MCF 10A (cell line): Measurements from ENCODE around the gene HELZ. TPM values are rescaled to one million over a fixed set of nuclear protein-coding genes. Genes with fewer than 3 reads are reported as not detected.
"Not testable (repeated sequence)": the region's sequence is repeated elsewhere in the genome, so short reads cannot be mapped to it uniquely, and the experiment has no call there.

Experiments used
- BruUV-seq: library from RNA; stranded (reverse); fragments of 400-500 nt; replicated peaks from 2 replicates; lab custom pipeline; 2021; lab: Mats Ljungman, UMichigan
- CTCF ChIA-PET: fragments of 300-600 bp; sonication (Branson Sonifier 250); formaldehyde crosslinking; extraction: SDS; loops from one replicate; lab custom pipeline; 2021; ENCODE audit warnings: antibody characterized with exemption, inconsistent platforms; lab: Yijun Ruan, JAX
- POLR2A ChIA-PET: fragments of 300-600, 350-650 bp; sonication (Branson Sonifier 250); formaldehyde crosslinking; extraction: SDS; loops from one replicate; lab custom pipeline; 2020; ENCODE audit warnings: antibody characterized with exemption, inconsistent platforms; lab: Yijun Ruan, JAX
- DNase-seq: peaks from one replicate; pipeline ENCODE4 v3.0.0-alpha.2; 2018; ENCODE audit not compliant: unreplicated experiment
- H3K27ac Mint-ChIP-seq: one replicate; pipeline ENCODE4 v1.8.0; 2022; ENCODE audit warnings: mild to moderate bottlenecking, low read depth, mixed read lengths; ENCODE audit not compliant: unreplicated experiment
- H3K27me3 Mint-ChIP-seq: one replicate; pipeline ENCODE4 v1.8.0; 2022; ENCODE audit warnings: mixed read lengths; ENCODE audit not compliant: insufficient read depth, unreplicated experiment
- H3K36me3 Mint-ChIP-seq: one replicate; pipeline ENCODE4 v1.8.0; 2022; ENCODE audit warnings: mild to moderate bottlenecking, moderate library complexity, mixed read lengths; ENCODE audit not compliant: insufficient read depth, unreplicated experiment
- H3K4me1 Mint-ChIP-seq: one replicate; pipeline ENCODE4 v1.8.0; 2022; ENCODE audit warnings: mixed read lengths; ENCODE audit not compliant: insufficient read depth, unreplicated experiment
- H3K4me3 Mint-ChIP-seq: one replicate; pipeline ENCODE4 v1.8.0; 2022; ENCODE audit warnings: mild to moderate bottlenecking, moderate library complexity, mixed read lengths; ENCODE audit not compliant: unreplicated experiment
- H3K9me3 Mint-ChIP-seq: one replicate; pipeline ENCODE4 v1.8.0; 2022; ENCODE audit warnings: mixed read lengths; ENCODE audit not compliant: unreplicated experiment
- CTCF ChIP-seq: fragments of 200-600 bp; IDR thresholded peaks from one replicate; pipeline ENCODE4 v1.8.0; 2022; ENCODE audit warnings: antibody characterized with exemption, mild to moderate bottlenecking; ENCODE audit not compliant: unreplicated experiment
- intact Hi-C: fragments of 100-400 bp; cut with micrococcal nuclease; formaldehyde crosslinking; loops from 2 replicates; pipeline ENCODE4 v1.14.1; 2022
- total RNA-seq: library from RNA; stranded (reverse); gene quantifications from 2 replicates; pipeline ENCODE4 v1.2.3, GENCODE V29; 2022

The HELZ gene
- total RNA-seq, 1 experiment from 2014 or later = 71.7 TPM

- Mint-ChIP-seq H3K4me1 (peaks cover 10% of the 10 kb centered on the region), H3K27ac (no peak overlapping the region), H3K27me3 (no peaks in the 10 kb centered on the region), H3K36me3 (peaks cover 55% of the 10 kb centered on the region), H3K4me3 (no peak overlapping the region), H3K9me3 (no peaks in the 10 kb centered on the region)
- POLR2A ChIA-PET = interaction anchor here (0.6 to 0.7 kb wide), 2 partner anchors 13 to 15 kb away, joined by 3 read pairs; no protein-coding TSS in a partner anchor
- intact Hi-C loops = no loop called here
- no TSS peak for BruUV-seq
- DNase-seq = no peak
- CTCF ChIA-PET = interaction anchor here (0.7 to 2.3 kb wide), 3 partner anchors 13 to 90 kb away, joined by 3 to 4 read pairs (median 3); no protein-coding TSS in a partner anchor
- no peak for TF ChIP-seq CTCF
Measured at GRCh38 chr17:67203818-67204217, 41.2 kb downstream of the HELZ start.

GRCh38 chr17:67202503-67202902, 42.5 kb downstream of the HELZ start:
- Mint-ChIP-seq H3K27me3 (no peaks in the 10 kb centered on the region), H3K9me3 (no peaks in the 10 kb centered on the region), H3K27ac (no peak overlapping the region), H3K4me1 (peaks cover 5% of the 10 kb centered on the region), H3K4me3 (no peak overlapping the region), H3K36me3 (peaks cover 51% of the 10 kb centered on the region)
- POLR2A ChIA-PET = interaction anchor here (0.9 to 1.1 kb wide), 2 partner anchors 19 to 131 kb away, joined by 4 read pairs; no protein-coding TSS in a partner anchor
- intact Hi-C loops = no loop called here
- BruUV-seq = no TSS peak
- CTCF ChIA-PET = interaction anchor here (2.0 to 2.5 kb wide), 3 partner anchors 12 to 90 kb away, joined by 4 to 15 read pairs (median 6); no protein-coding TSS in a partner anchor
- no peak for DNase-seq
- no peak for TF ChIP-seq CTCF

- CTCF ChIA-PET = interaction anchor here (0.6 to 2.5 kb wide), 5 partner anchors 15 to 92 kb away, joined by 4 to 15 read pairs (median 6); no protein-coding TSS in a partner anchor
- Mint-ChIP-seq H3K9me3 (no peaks in the 10 kb centered on the region), H3K36me3 (peaks cover 61% of the 10 kb centered on the region), H3K4me3 (no peak overlapping the region), H3K27ac (no peak overlapping the region), H3K4me1 (peaks cover 13% of the 10 kb centered on the region), H3K27me3 (no peaks in the 10 kb centered on the region)
- peak; percentile 31 for DNase-seq
- POLR2A ChIA-PET = interaction anchor here (1.3 to 1.4 kb wide), 3 partner anchors 11 to 45 kb away, joined by 5 to 9 read pairs (median 5); partner anchors contain the start of gene HELZ
- TF ChIP-seq CTCF = peak; percentile 40
- no TSS peak for BruUV-seq
- intact Hi-C loops = no loop called here
Measured at GRCh38 chr17:67200727-67201301, 44.2 kb downstream of the HELZ start.

GRCh38 chr17:67198131-67198530, 46.9 kb downstream of the HELZ start:
- peaks cover 11% of the 10 kb centered on the region for H3K4me1 Mint-ChIP-seq
- no peak for DNase-seq
- H3K9me3 Mint-ChIP-seq = no peaks in the 10 kb centered on the region
- intact Hi-C loops = no loop called here
- CTCF ChIA-PET = no interaction called here
- TF ChIP-seq CTCF = no peak
- no peak overlapping the region for H3K4me3 Mint-ChIP-seq
- no peaks in the 10 kb centered on the region for H3K27me3 Mint-ChIP-seq
- POLR2A ChIA-PET = no interaction called here
- no peak overlapping the region for H3K27ac Mint-ChIP-seq
- peaks cover 82% of the 10 kb centered on the region for H3K36me3 Mint-ChIP-seq
- no TSS peak for BruUV-seq

GRCh38 chr17:67197023-67197422, 48.0 kb downstream of the HELZ start:
- DNase-seq, H3K27me3 Mint-ChIP-seq, POLR2A ChIA-PET, H3K9me3 Mint-ChIP-seq, BruUV-seq, H3K4me3 Mint-ChIP-seq, intact Hi-C loops: not testable (repeated sequence)
- CTCF ChIA-PET = interaction anchor here (0.6 kb wide), 1 partner anchor 45 kb away, joined by 3 read pairs; no protein-coding TSS in a partner anchor
- peaks cover 11% of the 10 kb centered on the region for H3K4me1 Mint-ChIP-seq
- peak overlapping the region; percentile 3 for H3K27ac Mint-ChIP-seq
- H3K36me3 Mint-ChIP-seq = peaks cover 78% of the 10 kb centered on the region
